HepG2 (cell line): Measurements from ENCODE around the gene ENO3. TPM values are rescaled to one million over a fixed set of nuclear protein-coding genes. Genes with fewer than 3 reads are reported as not detected.

ENCODE experiments used
- CEBPZ ChIP-seq: IDR thresholded peaks from 2 replicates; pipeline ENCODE4 v1.6.1; 2012; ENCODE audit warnings: low read length, improper control_type of control experiment
- GABPA ChIP-seq, 2 experiments: IDR thresholded peaks; 2 replicates each; pipeline ENCODE4 v1.6.1; 2011 to 2016; ENCODE audit warnings: low read depth in 2 of 2, low read length in 1 of 2, missing biosample characterization in 1 of 2, missing genetic modification characterization in 1 of 2
- MED1 ChIP-seq: sonication (generic); formaldehyde crosslinking; IDR thresholded peaks from 2 replicates; pipeline ENCODE4 v1.4.0; 2020; ENCODE audit warnings: missing genetic modification reagents
- POLR2G ChIP-seq: fragments of 200-400 bp; formaldehyde crosslinking; IDR thresholded peaks from 2 replicates; pipeline ENCODE4 v1.6.1; 2018; ENCODE audit warnings: mild to moderate bottlenecking, low read depth, low read length, moderate library complexity
- PRDM4 ChIP-seq: sonication (generic); formaldehyde crosslinking; IDR thresholded peaks from 2 replicates; pipeline ENCODE4 v1.9.0; 2021; ENCODE audit warnings: missing genetic modification reagents, borderline replicate concordance
- SMC3 ChIP-seq: IDR thresholded peaks from 2 replicates; pipeline ENCODE4 v1.6.1; 2011; ENCODE audit warnings: low read length, improper control_type of control experiment
- STAT5B ChIP-seq: sonication (generic); formaldehyde crosslinking; IDR thresholded peaks from 2 replicates; pipeline ENCODE4 v1.4.0; 2020; ENCODE audit warnings: missing genetic modification reagents
- TAF1 ChIP-seq: sonication (generic); formaldehyde crosslinking; IDR thresholded peaks from 2 replicates; pipeline ENCODE4 v1.4.0; 2020; ENCODE audit warnings: missing genetic modification reagents
- TSC22D2 ChIP-seq: sonication (generic); formaldehyde crosslinking; IDR thresholded peaks from 2 replicates; pipeline ENCODE4 v1.5.1; 2020; ENCODE audit warnings: missing genetic modification reagents, mild to moderate bottlenecking, borderline replicate concordance
- ZBTB7A ChIP-seq: sonication (generic); formaldehyde crosslinking; IDR thresholded peaks from 2 replicates; pipeline ENCODE4 v1.8.0; 2022; ENCODE audit warnings: mild to moderate bottlenecking, missing genetic modification reagents
- ZFY ChIP-seq: sonication (generic); formaldehyde crosslinking; IDR thresholded peaks from 2 replicates; pipeline ENCODE4 v1.4.0; 2020; ENCODE audit warnings: missing genetic modification reagents
- ZNF280B ChIP-seq: sonication (generic); formaldehyde crosslinking; IDR thresholded peaks from 2 replicates; pipeline ENCODE4 v1.5.0; 2020; ENCODE audit warnings: missing genetic modification reagents, mild to moderate bottlenecking, borderline replicate concordance
- ZNF567 ChIP-seq: sonication (generic); formaldehyde crosslinking; IDR thresholded peaks from 2 replicates; pipeline ENCODE4 v1.8.1; 2023; ENCODE audit warnings: mild to moderate bottlenecking, missing genetic modification reagents, borderline replicate concordance
- ZNF576 ChIP-seq: sonication (generic); formaldehyde crosslinking; IDR thresholded peaks from 2 replicates; pipeline ENCODE4 v1.4.0; 2020; ENCODE audit warnings: mild to moderate bottlenecking, missing genetic modification reagents
- ZNF644 ChIP-seq: IDR thresholded peaks from 2 replicates; pipeline ENCODE4 v1.6.1; 2016; ENCODE audit warnings: low read depth
- ZNF724P ChIP-seq: sonication (generic); formaldehyde crosslinking; IDR thresholded peaks from 2 replicates; pipeline ENCODE4 v1.8.0; 2022; ENCODE audit warnings: missing genetic modification reagents, borderline replicate concordance
- ZNF790 ChIP-seq: sonication (generic); formaldehyde crosslinking; IDR thresholded peaks from 2 replicates; pipeline ENCODE4 v1.8.0; 2022; ENCODE audit warnings: missing genetic modification reagents, mild to moderate bottlenecking, borderline replicate concordance
- polyA plus RNA-seq, 8 experiments: library from polyadenylated mRNA; depleted of rRNA in 3 of 8; stranded (reverse) in 7 of 8; unstranded in 1 of 8; fragments of >200 nt; fragmentation: Illumina TruSeq in 4 of 8; extraction: Trizol in 4 of 8; gene quantifications; 2 replicates each; pipeline versions ENCODE4 v1.2.1 to v1.2.3, GENCODE V29; 2011 to 2016; ENCODE audit warnings: low read depth in 4 of 8, missing spikeins in 1 of 8, mixed read lengths in 1 of 8; ENCODE audit not compliant: insufficient read depth in 1 of 8
- total RNA-seq, 5 experiments: library from RNA; depleted of rRNA; stranded (reverse); fragments of >200 nt; fragmentation: Illumina TruSeq; extraction: Trizol; gene quantifications; 2 replicates each; pipeline ENCODE4 v1.2.3, GENCODE V29; 2016; ENCODE audit warnings: low read depth in 1 of 5

Gene ENO3
- total and polyA plus RNA-seq, 2 of the 13 experiments (the other 11 are each of a cell fraction or from before 2014, with no cell fraction given): 59.8 to 69.8 TPM

GRCh38 chr17:4950075-4950745, 709 bp upstream of the ENO3 start (continued):
- TF ChIP-seq PRDM4 (CRISPR knock-in tag) (no peak), TAF1 (CRISPR knock-in tag) (peak; percentile 62), ZNF280B (CRISPR knock-in tag) (peak; percentile 22; the same call in 1 of the 2 replicates), SMC3 (no peak), POLR2G (peak; percentile 34), GABPA (IDR thresholded peaks at IDR 0.05; ENCODE audit: low read depth, low read length) (no peak), GABPA (CRISPR knock-in tag; IDR thresholded peaks at IDR 0.05; ENCODE audit: low read depth) (no peak), MED1 (CRISPR knock-in tag) (0 out of 2 replicates have a peak, but pooled peaks have one; percentile 2), TSC22D2 (CRISPR knock-in tag) (no peak), ZFY (CRISPR knock-in tag) (peak; percentile 51), STAT5B (CRISPR knock-in tag) (no peak), ZNF724P (no peak), ZBTB7A (CRISPR knock-in tag) (peak; percentile 63; the same call in 1 of the 2 replicates), ZNF644 (CRISPR knock-in tag) (no peak), ZNF790 (CRISPR knock-in tag) (no peak), CEBPZ (no peak), ZNF576 (CRISPR knock-in tag) (no peak), ZNF567 (CRISPR knock-in tag) (0 out of 2 replicates have a peak, but pooled peaks have one; percentile 32)
